GM23338 (cell line): ENCODE measurements around the gene RFX4. TPM values are rescaled to one million over a fixed set of nuclear protein-coding genes. Genes with fewer than 3 reads are reported as not detected.
A peak's percentile ranks its signal among the peaks of the same experiment; 100 is the strongest.

Experiments used
- ATAC-seq: fragments of 200-7000 bp; cut with Tn5 transposase; 3 replicates; pipeline ENCODE4 v1.9.1; 2020
- DNase-seq: peaks from one replicate; pipeline ENCODE4 v3.0.0-alpha.2; 2015; ENCODE audit warnings: low spot score
- H2AFZ ChIP-seq: fragments of 200-600 bp; sonication (generic); 2 replicates; pipeline ENCODE4 v1.8.0; 2016; ENCODE audit warnings: antibody characterized with exemption, mild to moderate bottlenecking, moderate library complexity
- H3F3A ChIP-seq: fragments of 200-600 bp; sonication (generic); replicated peaks from 2 replicates; pipeline ENCODE4 v1.8.0; 2017; ENCODE audit warnings: antibody characterized with exemption, mixed run types, low read depth
- H3K27ac ChIP-seq: fragments of 200-600 bp; sonication (generic); 2 replicates; pipeline ENCODE4 v1.6.1; 2016; ENCODE audit warnings: low read depth
- H3K27me3 ChIP-seq: fragments of 200-600 bp; sonication (generic); 2 replicates; pipeline ENCODE4 v1.8.0; 2016; ENCODE audit warnings: mild to moderate bottlenecking, mixed run types, moderate library complexity; ENCODE audit not compliant: insufficient read depth
- H3K36me3 ChIP-seq: fragments of 200-600 bp; sonication (generic); 2 replicates; pipeline ENCODE4 v1.8.0; 2016; ENCODE audit warnings: mild to moderate bottlenecking; ENCODE audit not compliant: insufficient read depth
- H3K4me1 ChIP-seq: fragments of 200-600 bp; sonication (generic); 2 replicates; pipeline ENCODE4 v1.8.0; 2016; ENCODE audit warnings: mild to moderate bottlenecking, moderate library complexity; ENCODE audit not compliant: insufficient read depth
- H3K4me2 ChIP-seq: fragments of 200-600 bp; sonication (generic); 2 replicates; pipeline ENCODE4 v1.7.1; 2017; ENCODE audit warnings: mixed run types
- H3K4me3 ChIP-seq: fragments of 200-600 bp; sonication (generic); 2 replicates; pipeline ENCODE4 v1.6.1; 2016; ENCODE audit warnings: mixed run types
- H3K79me2 ChIP-seq: fragments of 200-600 bp; sonication (generic); replicated peaks from 2 replicates; pipeline ENCODE4 v1.8.0; 2017; ENCODE audit warnings: mild to moderate bottlenecking; ENCODE audit not compliant: insufficient read depth
- H3K9me2 ChIP-seq: fragments of 200-600 bp; sonication (generic); 2 replicates; pipeline ENCODE4 v1.8.0; 2017; ENCODE audit not compliant: insufficient read depth
- H4K20me1 ChIP-seq: fragments of 200-600 bp; sonication (generic); replicated peaks from 2 replicates; pipeline ENCODE4 v1.8.0; 2017; ENCODE audit warnings: mild to moderate bottlenecking; ENCODE audit not compliant: insufficient read depth
- H3K27ac Mint-ChIP-seq: 2 replicates; pipeline ENCODE4 v1.8.0; 2020; ENCODE audit warnings: inconsistent platforms, mild to moderate bottlenecking, moderate library complexity, mixed read lengths
- H3K27me3 Mint-ChIP-seq: 3 replicates; pipeline ENCODE4 v1.8.0; 2022; ENCODE audit warnings: low read depth, mild to moderate bottlenecking, moderate library complexity, mixed read lengths, inconsistent platforms; ENCODE audit not compliant: insufficient read depth, poor library complexity
- H3K36me3 Mint-ChIP-seq: 3 replicates; pipeline ENCODE4 v1.8.0; 2021; ENCODE audit warnings: low read depth, mild to moderate bottlenecking, inconsistent platforms, moderate library complexity, mixed read lengths
- H3K4me1 Mint-ChIP-seq: 3 replicates; pipeline ENCODE4 v1.8.0; 2020; ENCODE audit warnings: mild to moderate bottlenecking, inconsistent platforms, mixed read lengths
- H3K4me3 Mint-ChIP-seq: 3 replicates; pipeline ENCODE4 v1.8.0; 2021; ENCODE audit warnings: moderate library complexity, mild to moderate bottlenecking, inconsistent platforms, mixed read lengths
- H3K9me3 Mint-ChIP-seq: 3 replicates; pipeline ENCODE4 v1.8.0; 2020; ENCODE audit warnings: moderate library complexity, mild to moderate bottlenecking, inconsistent platforms, mixed read lengths
- EZH2phosphoT487 ChIP-seq: fragments of 200-600 bp; sonication (generic); IDR thresholded peaks from one replicate; pipeline ENCODE4 v1.8.1; 2018; ENCODE audit warnings: antibody characterized with exemption; ENCODE audit not compliant: unreplicated experiment
- NANOG ChIP-seq: IDR thresholded peaks from 2 replicates; pipeline ENCODE4 v1.6.1; 2016; ENCODE audit warnings: antibody characterized with exemption, borderline replicate concordance
- polyA plus RNA-seq: library from polyadenylated mRNA; unstranded; fragments of >200 nt; fragmentation: Nextera tagmentation; extraction: Ambion mirVana; gene quantifications from 2 replicates; pipeline ENCODE4 v1.2.1, GENCODE V29; 2016
- total RNA-seq: library from RNA; depleted of rRNA; stranded (reverse); fragments of >200 nt; shearing (Covaris generic); gene quantifications from 2 replicates; pipeline ENCODE4 v1.2.3, GENCODE V29; 2014
- TF ChIP-seq, protein P1 (sequence below): fragments of 250-450 bp; sonication (Bioruptor Pico); IDR thresholded peaks from 2 replicates; pipeline ENCODE4 v1.5.0; 2020; ENCODE audit warnings: mild to moderate bottlenecking, moderate library complexity
- TF ChIP-seq, protein P2 (sequence below), 2 experiments: fragments of 200-600 bp in 1 of 2; sonication (generic) in 1 of 2; conservative IDR thresholded peaks; 2 replicates each; pipeline versions ENCODE4 v1.5.1 to v1.6.1; 2016 to 2017; ENCODE audit warnings: antibody characterized with exemption in 2 of 2, low read depth in 2 of 2, mild to moderate bottlenecking in 2 of 2, moderate library complexity in 1 of 2

RFX4 gene
- total and polyA plus RNA-seq, 2 experiments from 2014 or later = 0.23 TPM; not detected in 1

DNA sequence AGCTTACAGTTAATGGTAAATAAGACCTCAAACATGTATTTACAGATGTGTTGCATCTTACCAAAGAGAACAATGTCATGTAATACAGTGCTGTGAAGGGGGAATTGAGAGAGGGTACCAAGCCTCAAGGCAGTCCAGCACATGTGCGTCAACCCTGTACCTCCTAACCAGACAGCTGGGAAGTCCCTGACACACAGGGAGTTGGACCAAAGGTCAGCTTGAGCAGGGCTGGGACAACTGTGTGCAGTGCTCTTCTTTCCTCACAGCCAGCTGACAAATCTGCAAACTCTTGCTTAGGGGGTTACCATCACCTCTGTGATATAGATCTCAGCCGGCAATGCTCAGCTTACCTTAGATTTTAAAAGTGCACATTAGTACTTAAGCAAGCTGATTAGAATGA lies 134.9 kb downstream of the RFX4 start (continued):
- TF ChIP-seq, protein P1, sequence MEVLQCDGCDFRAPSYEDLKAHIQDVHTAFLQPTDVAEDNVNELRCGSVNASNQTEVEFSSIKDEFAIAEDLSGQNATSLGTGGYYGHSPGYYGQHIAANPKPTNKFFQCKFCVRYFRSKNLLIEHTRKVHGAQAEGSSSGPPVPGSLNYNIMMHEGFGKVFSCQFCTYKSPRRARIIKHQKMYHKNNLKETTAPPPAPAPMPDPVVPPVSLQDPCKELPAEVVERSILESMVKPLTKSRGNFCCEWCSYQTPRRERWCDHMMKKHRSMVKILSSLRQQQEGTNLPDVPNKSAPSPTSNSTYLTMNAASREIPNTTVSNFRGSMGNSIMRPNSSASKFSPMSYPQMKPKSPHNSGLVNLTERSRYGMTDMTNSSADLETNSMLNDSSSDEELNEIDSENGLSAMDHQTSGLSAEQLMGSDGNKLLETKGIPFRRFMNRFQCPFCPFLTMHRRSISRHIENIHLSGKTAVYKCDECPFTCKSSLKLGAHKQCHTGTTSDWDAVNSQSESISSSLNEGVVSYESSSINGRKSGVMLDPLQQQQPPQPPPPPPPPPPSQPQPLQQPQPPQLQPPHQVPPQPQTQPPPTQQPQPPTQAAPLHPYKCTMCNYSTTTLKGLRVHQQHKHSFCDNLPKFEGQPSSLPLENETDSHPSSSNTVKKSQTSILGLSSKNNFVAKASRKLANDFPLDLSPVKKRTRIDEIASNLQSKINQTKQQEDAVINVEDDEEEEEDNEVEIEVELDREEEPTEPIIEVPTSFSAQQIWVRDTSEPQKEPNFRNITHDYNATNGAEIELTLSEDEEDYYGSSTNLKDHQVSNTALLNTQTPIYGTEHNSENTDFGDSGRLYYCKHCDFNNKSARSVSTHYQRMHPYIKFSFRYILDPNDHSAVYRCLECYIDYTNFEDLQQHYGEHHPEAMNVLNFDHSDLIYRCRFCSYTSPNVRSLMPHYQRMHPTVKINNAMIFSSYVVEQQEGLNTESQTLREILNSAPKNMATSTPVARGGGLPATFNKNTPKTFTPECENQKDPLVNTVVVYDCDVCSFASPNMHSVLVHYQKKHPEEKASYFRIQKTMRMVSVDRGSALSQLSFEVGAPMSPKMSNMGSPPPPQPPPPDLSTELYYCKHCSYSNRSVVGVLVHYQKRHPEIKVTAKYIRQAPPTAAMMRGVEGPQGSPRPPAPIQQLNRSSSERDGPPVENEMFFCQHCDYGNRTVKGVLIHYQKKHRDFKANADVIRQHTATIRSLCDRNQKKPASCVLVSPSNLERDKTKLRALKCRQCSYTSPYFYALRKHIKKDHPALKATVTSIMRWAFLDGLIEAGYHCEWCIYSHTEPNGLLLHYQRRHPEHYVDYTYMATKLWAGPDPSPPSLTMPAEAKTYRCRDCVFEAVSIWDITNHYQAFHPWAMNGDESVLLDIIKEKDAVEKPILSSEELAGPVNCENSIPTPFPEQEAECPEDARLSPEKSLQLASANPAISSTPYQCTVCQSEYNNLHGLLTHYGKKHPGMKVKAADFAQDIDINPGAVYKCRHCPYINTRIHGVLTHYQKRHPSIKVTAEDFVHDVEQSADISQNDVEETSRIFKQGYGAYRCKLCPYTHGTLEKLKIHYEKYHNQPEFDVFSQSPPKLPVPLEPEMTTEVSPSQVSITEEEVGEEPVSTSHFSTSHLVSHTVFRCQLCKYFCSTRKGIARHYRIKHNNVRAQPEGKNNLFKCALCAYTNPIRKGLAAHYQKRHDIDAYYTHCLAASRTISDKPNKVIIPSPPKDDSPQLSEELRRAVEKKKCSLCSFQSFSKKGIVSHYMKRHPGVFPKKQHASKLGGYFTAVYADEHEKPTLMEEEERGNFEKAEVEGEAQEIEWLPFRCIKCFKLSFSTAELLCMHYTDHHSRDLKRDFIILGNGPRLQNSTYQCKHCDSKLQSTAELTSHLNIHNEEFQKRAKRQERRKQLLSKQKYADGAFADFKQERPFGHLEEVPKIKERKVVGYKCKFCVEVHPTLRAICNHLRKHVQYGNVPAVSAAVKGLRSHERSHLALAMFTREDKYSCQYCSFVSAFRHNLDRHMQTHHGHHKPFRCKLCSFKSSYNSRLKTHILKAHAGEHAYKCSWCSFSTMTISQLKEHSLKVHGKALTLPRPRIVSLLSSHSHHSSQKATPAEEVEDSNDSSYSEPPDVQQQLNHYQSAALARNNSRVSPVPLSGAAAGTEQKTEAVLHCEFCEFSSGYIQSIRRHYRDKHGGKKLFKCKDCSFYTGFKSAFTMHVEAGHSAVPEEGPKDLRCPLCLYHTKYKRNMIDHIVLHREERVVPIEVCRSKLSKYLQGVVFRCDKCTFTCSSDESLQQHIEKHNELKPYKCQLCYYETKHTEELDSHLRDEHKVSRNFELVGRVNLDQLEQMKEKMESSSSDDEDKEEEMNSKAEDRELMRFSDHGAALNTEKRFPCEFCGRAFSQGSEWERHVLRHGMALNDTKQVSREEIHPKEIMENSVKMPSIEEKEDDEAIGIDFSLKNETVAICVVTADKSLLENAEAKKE (CRISPR knock-in tag) = no peak
- TF ChIP-seq EZH2phosphoT487 = no peak
- TF ChIP-seq NANOG = no peak

DNA sequence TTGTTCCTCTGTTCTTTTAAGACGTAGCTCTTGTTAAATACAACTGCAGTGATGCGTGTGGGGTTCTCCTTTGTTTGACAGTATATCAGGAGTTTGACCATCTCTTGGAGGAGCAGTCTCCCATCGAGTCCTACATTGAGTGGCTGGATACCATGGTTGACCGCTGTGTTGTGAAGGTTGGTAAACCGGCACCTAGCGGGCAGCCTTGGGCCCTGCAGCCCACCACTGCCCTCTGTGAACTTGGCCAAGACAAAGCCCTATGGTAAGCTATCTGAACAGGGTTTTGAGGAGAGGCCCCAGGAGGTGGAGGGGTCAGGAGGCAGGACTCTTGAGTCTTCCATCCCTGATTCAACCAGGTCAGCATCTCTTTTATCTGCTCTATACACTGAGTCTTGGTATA lies 137.1 kb downstream of the RFX4 start:
- no peaks in the 10 kb centered on the region for H3K27me3 ChIP-seq
- Mint-ChIP-seq H3K4me1 (peaks cover 19% of the 10 kb centered on the region), H3K36me3 (no peaks in the 10 kb centered on the region), H3K9me3 (no peaks in the 10 kb centered on the region), H3K27me3 (peaks cover 1% of the 10 kb centered on the region), H3K27ac (no peak overlapping the region), H3K4me3 (no peak overlapping the region)
- 0 out of 2 replicates have a peak, but pooled peaks cover 4% of the 10 kb centered on the region for H3K9me2 ChIP-seq
- H4K20me1 ChIP-seq = no peaks in the 10 kb centered on the region
- no peak overlapping the region for H3K4me2 ChIP-seq
- no peaks in the 10 kb centered on the region for H3F3A ChIP-seq
- ATAC-seq (no peak), DNase-seq (no peak)
- H3K4me3 ChIP-seq = no peak overlapping the region
- TF ChIP-seq, protein P2, sequence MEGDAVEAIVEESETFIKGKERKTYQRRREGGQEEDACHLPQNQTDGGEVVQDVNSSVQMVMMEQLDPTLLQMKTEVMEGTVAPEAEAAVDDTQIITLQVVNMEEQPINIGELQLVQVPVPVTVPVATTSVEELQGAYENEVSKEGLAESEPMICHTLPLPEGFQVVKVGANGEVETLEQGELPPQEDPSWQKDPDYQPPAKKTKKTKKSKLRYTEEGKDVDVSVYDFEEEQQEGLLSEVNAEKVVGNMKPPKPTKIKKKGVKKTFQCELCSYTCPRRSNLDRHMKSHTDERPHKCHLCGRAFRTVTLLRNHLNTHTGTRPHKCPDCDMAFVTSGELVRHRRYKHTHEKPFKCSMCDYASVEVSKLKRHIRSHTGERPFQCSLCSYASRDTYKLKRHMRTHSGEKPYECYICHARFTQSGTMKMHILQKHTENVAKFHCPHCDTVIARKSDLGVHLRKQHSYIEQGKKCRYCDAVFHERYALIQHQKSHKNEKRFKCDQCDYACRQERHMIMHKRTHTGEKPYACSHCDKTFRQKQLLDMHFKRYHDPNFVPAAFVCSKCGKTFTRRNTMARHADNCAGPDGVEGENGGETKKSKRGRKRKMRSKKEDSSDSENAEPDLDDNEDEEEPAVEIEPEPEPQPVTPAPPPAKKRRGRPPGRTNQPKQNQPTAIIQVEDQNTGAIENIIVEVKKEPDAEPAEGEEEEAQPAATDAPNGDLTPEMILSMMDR (conservative IDR thresholded peaks at IDR 0.05; ENCODE audit: low read depth in 2 of 2) = peak in 1 of 2 experiments; percentile 26; a peak in 1 of 4 replicates
- no peak for TF ChIP-seq EZH2phosphoT487
- no peak overlapping the region for H3K27ac ChIP-seq
- H3K79me2 ChIP-seq = no peaks in the 10 kb centered on the region
- H3K36me3 ChIP-seq = no peaks in the 10 kb centered on the region
- H2AFZ ChIP-seq = no peak overlapping the region
- no peaks in the 10 kb centered on the region for H3K4me1 ChIP-seq
